ENCODE results near the gene FBXW8.

Gene FBXW8

DNA sequence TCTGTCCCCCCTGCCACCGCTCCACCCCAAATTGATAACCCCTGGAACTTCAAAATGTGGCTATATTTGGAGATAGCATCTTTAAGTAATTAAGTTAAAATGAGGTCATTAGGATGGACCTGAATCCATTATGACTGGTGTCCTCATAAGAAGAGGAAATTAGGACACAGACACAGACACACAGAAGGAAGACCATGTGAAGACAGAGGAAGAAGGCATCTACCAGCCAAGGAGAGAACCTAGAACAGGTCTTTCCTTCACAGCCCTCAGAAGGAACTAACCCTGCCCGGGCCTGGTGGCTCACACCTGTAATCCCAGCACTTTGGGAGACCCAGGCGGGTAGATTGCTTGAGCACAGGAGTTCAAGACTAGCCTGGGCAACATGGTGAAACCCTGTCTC, 25.9 kb upstream of the FBXW8 start:
- in situ Hi-C loops (cut with HindIII; ENCODE audit: low sequenced_read_pairs) = no loop called here

DNA sequence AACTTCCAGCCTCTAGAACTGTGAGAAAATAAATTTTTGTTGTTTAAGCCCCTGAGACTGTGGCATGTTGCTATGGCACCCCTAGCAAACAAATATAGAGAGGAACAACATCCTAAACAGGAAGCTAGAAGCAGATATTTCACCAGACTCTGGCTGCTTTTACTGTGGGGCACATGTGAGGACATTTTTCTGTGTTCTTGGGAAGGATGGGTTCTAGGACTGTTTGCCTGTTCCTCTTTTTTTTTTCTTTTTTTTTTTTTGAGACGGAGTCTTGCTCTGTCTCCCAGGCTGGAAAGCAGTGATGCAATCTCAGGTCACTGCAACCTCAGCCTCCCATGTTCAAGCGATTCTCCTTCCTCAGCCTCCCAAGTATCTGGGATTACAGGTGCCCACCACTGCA, 25.3 kb upstream of the FBXW8 start:
- in situ Hi-C loops (cut with HindIII; ENCODE audit: low sequenced_read_pairs) = no loop called here

DNA sequence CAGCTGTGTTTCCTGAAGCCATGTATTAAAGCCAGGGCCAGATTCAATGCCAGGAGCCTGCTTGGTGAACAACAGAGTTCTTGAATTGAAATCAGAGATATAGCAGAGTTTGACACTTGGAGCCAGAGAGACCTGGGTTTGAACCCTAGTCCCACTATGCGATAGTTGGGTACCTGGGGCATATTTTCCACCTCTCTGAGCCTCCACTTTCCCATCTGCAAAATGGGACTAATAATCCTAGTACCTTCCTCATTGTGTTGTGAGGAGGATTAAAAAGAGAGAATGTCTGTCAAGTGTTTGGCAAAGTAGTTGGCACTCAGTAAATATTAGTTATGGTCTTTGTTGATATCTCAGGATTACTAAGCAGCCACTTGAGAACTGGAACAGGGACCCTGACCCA, 23.5 kb upstream of the FBXW8 start:
- in situ Hi-C loops (cut with HindIII; ENCODE audit: low sequenced_read_pairs) = no loop called here

DNA sequence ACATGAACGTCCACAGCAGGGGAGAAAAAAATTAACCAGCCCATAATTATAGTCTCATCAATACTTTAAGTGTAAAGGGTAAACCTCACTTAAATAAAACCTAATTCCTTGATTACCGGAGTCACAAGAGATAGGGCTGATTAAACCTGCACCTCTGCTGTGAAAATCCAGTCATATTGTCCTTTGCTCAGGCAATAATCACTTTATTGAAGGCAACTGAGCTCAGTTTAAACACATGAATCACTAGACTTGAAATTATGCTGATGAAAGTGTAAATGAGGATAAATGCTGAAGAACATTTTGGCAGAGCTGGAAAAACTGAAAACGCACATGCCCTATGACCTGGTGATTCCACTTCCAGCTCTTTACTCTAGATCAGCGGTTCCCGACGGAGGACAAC, 22.9 kb upstream of the FBXW8 start:
- in situ Hi-C loops (cut with HindIII; ENCODE audit: low sequenced_read_pairs) = no loop called here

DNA sequence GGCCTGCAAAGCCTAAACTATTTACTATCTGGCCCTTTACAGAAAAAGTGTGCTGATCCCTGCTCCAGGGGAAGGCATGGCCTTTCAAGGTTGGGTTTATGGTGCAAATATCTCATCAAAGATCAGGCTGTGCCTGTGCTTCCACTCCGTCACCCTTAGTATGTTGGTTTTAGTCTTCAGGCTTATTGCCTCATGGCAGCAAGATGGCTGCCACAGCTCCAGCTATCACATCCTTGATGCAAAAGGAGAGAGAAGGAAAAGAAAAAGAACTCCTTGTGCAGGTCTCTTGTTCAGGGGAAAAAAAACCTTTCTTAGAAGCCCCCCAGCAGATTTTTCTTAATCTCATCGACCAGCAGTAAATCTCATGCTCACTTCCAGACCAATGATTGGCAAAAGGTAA, 20.4 kb upstream of the FBXW8 start:
- in situ Hi-C loops (cut with HindIII; ENCODE audit: low sequenced_read_pairs) = no loop called here

DNA sequence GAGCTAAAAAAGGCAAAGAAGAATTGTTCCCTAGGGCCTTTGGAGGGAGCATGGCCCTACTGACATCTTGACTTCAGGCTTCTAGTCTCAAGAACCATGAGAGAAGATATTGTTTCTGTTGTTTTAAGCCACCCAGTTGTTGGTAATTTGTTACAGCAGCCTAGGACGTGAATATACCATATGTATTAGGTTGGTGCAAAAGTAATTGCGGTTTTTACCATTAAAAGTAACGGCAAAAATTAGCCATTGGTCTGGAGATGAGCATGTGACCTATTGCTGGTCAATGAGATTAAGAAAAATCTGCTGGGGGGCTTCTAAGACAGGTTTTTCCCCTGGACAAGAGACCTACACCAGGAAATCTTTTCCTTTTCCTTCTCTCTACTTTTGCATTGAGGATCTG, 19.7 kb upstream of the FBXW8 start:
- in situ Hi-C loops (cut with HindIII; ENCODE audit: low sequenced_read_pairs) = no loop called here

DNA sequence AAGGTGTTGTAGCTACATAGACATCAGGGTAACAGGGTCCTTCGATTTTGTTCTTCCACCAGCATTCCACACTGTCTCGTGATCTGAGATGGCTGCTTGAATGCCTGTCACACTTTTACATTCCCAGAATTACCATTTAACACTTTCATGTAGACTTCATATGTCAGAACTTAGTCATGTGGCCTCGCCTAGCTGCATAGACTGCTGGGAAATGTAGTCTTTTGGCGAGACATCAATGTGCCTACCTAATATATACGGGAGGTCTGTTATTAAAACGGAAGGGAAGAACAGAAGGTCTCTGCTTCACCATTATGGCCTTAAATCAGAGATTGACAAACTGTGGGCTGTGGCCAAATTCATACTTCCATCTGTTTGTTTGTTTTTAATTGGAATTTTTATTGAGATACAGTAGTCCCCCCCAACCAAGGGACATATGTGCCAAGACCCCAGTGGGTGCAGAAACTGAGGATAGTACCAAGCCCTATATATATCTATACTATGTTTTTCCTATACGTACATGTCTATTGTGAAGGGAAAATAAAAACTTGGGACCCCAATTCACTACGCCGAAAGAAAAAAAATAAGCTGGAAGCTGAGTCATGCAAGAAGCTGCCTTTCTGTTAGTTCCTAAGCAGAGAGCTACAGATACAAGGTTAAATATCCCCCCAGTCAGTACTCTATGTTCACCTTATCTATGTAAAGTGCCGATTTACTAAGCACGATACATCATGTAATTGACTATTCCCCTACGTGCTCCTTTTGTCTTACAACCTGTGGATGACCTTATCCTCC, 18.2 kb upstream of the FBXW8 start:
- in situ Hi-C loops (cut with HindIII; ENCODE audit: low sequenced_read_pairs) = no loop called here

DNA sequence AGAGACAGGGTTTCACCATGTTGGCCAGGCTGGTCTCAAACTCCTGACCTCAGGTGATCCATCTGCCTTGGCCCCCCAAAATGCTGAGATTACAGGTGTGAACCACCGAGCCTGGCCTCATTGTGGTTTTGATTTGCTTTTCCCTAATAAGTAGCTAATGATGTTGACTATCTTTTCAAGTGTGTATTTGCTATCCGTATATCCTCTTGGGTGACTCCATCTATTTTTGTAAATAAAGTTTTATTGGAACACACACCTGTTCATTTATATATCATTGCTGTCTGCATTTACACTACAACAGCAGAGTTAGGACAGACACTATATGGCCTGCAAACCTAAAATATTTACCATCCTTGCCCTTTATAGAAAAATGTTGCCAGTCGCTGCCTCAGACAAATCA, 15.8 kb upstream of the FBXW8 start:
- in situ Hi-C loops (cut with HindIII; ENCODE audit: low sequenced_read_pairs) = no loop called here

DNA sequence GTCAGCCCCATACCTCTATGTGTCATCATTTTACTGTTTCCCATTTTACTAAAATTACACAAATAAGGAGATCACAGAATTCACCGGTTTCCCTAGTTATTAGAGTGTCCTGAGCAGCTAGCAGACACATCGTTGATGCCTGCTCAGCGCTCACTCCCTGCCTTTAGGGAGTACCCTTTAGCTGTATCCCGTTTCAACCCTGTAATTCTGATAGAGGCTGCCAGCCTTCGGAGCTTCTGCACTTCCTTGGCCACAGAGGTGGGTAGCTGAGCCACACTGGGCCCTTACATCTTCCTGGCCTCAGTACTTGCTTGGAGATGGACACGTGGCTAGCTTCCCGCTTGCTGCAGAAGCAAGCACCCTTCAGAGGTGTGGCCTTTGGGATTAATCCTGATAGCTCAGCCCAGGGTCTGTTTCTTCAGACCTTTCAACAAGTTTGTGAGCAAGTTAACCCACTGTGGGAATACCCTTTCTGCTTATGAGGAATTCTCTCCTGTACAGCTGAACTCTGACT, 14.3 kb upstream of the FBXW8 start:
- in situ Hi-C loops (cut with HindIII; ENCODE audit: low sequenced_read_pairs) = no loop called here

DNA sequence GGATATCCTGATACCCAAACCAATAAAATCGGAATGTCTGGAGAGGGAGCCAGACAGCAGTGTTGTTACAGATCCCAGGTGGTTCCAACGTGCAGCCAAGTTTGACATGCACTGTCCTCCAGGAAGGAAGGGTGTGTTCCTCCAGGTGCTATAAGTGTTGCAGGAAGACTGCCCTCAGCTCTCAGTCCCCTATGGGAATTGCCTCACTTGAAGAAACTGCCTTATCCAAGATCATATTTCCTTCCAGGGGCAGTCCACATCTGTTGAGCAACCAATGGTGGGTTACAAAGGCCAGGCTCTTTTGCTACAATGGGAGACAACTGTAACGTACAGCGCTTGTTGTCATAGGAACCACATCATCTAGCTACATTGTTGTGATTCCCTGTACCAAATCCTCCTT, 13.3 kb upstream of the FBXW8 start:
- in situ Hi-C loops (cut with HindIII; ENCODE audit: low sequenced_read_pairs) = no loop called here

DNA sequence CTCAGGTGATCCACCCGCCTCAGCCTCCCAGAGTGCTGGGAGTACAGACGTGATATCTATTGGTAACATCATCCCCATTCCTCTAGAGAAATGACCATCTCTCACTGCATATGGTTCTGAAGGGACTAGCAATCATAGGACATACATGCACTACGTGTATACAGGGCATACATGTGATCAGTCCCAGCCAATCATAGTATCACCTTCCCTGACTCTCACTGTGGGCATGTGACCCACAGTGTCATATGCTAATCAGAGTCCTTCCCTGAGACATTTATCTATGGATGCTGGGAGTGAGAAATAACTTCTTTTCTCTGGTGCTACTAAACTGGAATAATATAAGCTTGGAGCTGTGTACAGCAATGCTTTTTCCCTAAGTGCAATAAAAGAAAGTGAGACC, 12.1 kb upstream of the FBXW8 start:
- in situ Hi-C loops (cut with HindIII; ENCODE audit: low sequenced_read_pairs) = no loop called here

DNA sequence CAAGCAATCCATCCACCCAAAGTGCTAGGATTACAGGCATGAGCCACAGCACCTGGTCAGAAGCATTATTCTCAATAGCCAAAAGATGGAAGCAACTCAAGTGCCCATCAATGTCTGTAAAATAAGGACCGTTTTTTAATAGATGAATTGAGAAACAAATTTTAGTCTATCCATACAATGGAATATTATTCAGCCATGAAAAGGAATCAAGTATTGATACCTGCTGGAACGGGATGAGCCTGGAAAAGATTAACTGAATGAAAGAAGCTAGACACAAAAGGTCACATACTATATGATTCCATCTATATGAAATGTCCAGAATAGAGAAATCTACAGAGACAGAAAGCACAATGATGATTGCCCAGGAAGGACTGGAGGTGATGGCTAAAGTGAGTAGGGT, 9.1 kb upstream of the FBXW8 start:
- in situ Hi-C loops (cut with HindIII; ENCODE audit: low sequenced_read_pairs) = no loop called here

DNA sequence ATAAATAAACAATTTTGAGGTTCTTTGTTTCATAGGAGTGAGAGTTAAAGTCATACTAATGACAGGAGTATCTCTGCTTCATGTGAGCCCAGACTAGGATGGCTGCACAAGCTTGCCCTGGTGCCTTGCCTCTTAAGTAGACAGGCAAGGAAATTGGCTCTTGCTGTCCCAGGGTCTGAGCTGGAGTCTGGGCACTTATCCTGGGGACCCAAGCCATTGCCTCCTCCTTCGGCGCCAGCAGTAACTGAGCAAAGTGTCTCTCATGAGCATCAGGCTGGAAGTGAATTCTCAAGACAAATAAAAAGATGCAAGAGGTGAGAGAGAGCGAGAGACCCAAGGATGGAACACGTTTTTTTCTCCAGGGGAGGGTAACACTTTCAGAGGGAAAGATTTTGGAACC, 6.9 kb upstream of the FBXW8 start:
- in situ Hi-C loops (cut with HindIII; ENCODE audit: low sequenced_read_pairs) = no loop called here

DNA sequence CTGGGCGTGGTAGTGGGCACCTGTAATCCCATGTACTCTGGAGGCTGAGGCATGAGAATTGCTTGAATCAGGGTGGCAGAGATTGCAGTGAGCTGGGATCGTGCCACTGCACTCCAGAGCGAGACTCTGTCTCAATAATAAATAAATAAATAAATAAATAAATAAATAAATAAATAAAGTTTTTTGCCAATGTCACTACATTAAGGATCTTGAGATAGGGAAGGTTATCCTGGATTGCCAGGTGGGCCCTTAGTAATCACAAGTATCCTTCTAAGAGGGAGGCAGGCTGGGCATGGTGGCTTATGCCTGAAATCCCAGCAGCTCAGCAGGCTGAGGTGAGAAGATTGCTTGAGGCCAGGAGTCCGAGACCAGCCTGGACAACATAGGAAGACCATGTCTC, 4.5 kb upstream of the FBXW8 start:
- in situ Hi-C loops (cut with HindIII; ENCODE audit: low sequenced_read_pairs) = no loop called here

DNA sequence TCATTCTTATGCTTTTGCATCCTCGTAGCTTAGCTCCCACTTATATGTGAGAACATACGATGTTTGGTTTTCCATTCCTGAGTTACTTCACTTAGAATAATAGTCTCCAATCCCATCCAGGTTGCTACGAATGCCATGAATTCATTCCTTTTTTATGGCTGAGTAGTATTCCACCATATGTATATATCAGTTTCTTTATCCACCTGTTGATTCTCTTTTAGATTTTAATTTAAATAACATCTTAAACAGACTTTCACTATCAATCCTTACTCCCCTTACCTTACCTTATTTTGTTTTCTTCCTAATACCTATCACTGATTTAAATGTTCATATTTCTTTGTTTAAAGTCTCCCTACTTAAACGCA, 488 bp upstream of the FBXW8 start:
- in situ Hi-C loops (cut with HindIII; ENCODE audit: low sequenced_read_pairs) = no loop called here

DNA sequence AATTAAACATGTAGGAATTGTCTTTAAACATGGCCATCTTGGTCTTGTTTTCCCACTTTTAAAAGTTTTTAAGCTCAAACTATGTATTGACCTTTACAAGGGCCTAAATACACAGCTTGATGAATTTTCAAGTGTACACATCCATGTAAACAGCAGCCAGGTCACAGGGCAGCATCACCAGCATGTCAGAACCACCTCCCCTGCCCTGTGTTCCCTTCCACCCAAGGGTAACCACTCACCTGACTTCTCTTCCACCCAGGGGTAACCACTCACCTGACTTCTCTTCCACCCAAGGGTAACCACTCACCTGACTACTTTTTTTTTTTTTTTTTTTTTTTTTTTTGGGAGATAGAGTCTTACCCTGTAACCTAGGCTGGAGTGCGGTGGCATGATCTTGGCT, 4.6 kb downstream of the FBXW8 start:
- in situ Hi-C loops (cut with HindIII; ENCODE audit: low sequenced_read_pairs) = no loop called here

DNA sequence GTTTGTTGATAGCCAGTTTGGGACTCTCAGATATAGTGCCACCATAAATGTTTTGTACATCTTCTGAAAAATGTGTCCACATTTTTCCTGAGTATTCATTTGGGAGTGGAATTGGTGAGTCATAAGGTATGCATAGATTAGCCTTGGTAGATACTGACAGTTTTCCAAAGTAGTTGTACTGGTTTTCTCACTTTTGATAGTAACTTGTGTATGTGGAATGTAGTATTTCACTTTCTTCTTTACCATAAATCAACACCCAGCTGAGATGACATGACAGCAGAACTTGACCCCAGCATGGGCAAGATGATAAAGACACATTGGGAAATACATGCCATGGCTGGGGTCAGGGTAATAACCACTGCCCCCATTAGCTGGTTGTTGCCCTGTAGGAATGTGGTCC, 5.4 kb downstream of the FBXW8 start:
- in situ Hi-C loops (cut with HindIII; ENCODE audit: low sequenced_read_pairs) = no loop called here

DNA sequence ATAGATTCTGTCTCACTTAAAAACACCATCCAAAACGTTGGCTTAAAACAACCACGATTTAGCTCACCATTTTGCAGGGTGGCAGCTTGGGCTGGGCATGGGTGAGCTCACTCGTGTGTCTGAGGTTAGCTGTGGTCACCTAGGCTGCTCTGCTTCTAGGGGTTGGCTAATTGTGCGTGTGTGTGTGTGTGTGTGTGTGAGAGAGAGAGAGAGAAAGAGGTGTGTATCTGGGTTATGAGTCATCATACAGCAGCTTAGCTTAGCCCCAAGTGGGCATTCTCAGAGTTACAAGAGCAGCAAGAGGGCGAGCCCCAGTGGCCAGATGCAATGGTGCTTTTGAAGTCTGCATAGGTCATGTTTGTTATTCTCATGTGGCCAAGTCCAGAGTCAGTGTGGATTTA, 6.0 kb downstream of the FBXW8 start:
- in situ Hi-C loops (cut with HindIII; ENCODE audit: low sequenced_read_pairs) = no loop called here

DNA sequence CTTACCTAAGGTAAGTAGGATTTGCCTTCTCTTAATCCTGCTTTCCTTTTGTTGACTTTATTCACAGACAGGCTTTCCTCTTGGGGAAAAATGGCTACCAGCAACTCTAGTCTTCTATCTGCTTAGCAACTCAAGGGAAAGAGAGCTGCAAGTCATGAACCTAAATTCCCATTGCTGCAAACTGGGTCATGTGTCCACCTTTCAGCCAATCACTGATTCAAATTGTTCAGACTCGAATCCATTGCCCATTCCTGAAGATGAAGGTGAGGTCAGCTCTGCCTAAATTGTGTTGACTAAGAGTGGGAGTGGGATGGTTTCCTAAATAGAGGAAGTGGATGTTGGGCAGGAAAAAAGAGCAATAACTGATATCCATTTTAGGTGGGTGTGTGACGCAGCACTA, 7.7 kb downstream of the FBXW8 start:
- in situ Hi-C loops (cut with HindIII; ENCODE audit: low sequenced_read_pairs) = no loop called here

DNA sequence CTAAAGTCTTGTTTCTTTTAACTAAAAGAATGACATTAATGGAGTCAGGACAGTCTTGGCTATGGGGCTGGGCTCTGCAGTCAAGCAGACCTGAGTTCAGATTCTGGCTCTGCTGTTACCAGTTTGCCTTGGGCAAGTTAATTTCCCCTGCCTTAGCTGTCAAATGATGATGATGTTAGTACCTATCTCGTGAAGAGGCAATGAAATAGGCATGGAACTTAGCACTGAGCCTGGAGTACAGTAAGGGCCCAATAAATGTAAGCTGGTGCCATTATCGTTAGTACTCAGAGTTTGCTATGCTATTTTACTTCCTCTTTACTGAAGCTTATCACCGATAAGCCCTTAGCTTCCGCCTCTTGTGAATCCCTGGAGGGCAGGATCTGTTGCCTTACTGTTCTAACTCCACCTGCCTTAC, 8.5 kb downstream of the FBXW8 start:
- in situ Hi-C loops (cut with HindIII; ENCODE audit: low sequenced_read_pairs) = no loop called here

DNA sequence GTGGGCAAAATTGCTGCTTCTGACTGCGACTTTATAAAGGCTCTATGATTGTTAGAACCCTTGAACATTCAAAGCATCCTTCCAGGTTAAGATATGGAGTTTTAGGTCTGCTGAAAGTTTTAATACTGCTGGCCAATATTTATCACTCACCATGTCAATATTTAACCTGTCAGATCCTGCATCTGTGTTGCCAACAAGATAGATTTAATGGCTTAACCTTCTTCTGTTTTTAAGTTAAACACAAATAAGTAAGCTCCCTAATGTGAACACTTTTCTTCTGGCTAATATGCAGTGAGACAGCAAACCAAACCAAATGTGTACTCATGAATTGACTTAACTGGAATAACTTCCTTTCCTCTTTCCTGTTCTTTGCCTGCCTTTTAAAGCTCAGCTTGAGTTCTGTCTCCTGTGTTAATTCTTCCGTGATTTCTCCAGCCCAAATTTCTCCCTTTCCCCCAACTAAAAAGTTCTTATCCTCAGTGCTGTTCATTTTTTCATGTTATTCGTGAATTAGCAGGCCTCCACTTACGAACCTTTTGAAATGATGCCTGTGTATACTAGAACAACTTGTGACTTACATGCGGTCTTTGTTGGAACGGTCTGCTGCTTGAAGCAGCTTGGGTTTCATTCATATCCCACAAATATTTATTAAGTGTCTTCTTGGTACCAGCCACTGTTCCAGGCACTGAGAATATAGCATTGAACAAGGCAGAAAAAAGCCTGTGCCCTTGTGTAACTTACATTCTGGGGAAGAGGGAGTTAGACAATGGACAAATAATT, 9.1 kb downstream of the FBXW8 start:
- in situ Hi-C loops (cut with HindIII; ENCODE audit: low sequenced_read_pairs) = no loop called here

DNA sequence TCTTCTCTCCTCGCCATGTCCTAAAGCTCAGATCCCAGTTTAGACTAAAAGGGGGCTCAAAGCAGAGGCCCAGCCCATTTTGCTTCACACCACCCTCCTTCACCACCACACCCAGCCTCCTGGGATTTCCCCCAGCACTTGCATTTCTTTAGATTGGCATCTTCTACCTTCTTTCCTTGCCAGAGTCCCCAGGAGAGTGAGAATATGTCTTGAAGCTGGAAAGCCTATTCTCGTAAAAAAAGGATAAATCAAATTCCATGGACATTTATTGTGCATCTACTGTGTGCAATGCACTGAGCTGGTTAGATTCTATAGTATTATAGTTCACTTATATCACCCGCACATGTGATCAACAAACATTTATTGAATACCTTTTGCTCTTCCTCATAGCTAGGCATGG, 10.2 kb downstream of the FBXW8 start:
- in situ Hi-C loops (cut with HindIII; ENCODE audit: low sequenced_read_pairs) = no loop called here
